ENCODE measurements around the gene DGLUCY.

DGLUCY gene

GRCh38 chr14:91113829-91114078, at the start of gene DGLUCY:
Gene DGLUCY (plus strand): TSS chr14:91114073. CDS start chr14:91160295, 46,222 bp downstream.
- TF ChIP-seq CTCF (conservative IDR thresholded peaks at IDR 0.05; ENCODE audit: low read depth, low read length): no peak
- peak within 1 kb of the TSS; percentile 60 for H3K4me3 ChIP-seq (ENCODE audit: low read depth, low read length)
- DNase-seq (ENCODE audit: low read depth): no peak

DNA sequence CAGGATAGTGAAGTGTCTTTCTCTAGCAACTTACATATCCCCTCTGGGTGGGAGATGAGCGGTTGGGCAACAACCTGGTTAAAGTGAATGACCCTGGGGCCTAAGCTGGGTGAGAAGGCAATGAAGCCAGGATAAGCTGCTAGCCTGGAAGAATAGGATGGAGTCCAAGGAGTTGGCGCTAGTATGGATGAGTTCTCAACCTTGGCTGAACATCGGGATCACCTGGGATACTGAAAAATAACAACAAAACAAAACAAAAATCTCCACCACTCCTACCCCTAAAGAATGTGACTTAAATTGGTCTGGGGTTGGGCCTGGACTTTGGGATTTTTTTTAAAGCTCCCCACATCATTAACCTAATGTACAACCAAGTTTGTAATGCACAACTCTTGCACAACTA, 48.6 kb upstream of the DGLUCY start:
- no peak for TF ChIP-seq CTCF (conservative IDR thresholded peaks at IDR 0.05; ENCODE audit: low read depth, low read length)
- no peak overlapping the region for H3K4me3 ChIP-seq (ENCODE audit: low read depth, low read length)
- DNase-seq (ENCODE audit: low read depth): no peak

- DNase-seq (ENCODE audit: low read depth): no peak
- no peak overlapping the region for H3K4me3 ChIP-seq (ENCODE audit: low read depth, low read length)
- no peak for TF ChIP-seq CTCF (conservative IDR thresholded peaks at IDR 0.05; ENCODE audit: low read depth, low read length)
Observed at GRCh38 chr14:91067186-91067585, 46.7 kb upstream of the DGLUCY start.

GRCh38 chr14:91068642-91069041, 45.2 kb upstream of the DGLUCY start:
- DNase-seq (ENCODE audit: low read depth): no peak
- TF ChIP-seq CTCF (conservative IDR thresholded peaks at IDR 0.05; ENCODE audit: low read depth, low read length): no peak
- H3K4me3 ChIP-seq (ENCODE audit: low read depth, low read length): no peak overlapping the region

- no peak for TF ChIP-seq CTCF (conservative IDR thresholded peaks at IDR 0.05; ENCODE audit: low read depth, low read length)
- no peak for DNase-seq (ENCODE audit: low read depth)
- no peak overlapping the region for H3K4me3 ChIP-seq (ENCODE audit: low read depth, low read length)
Observed at GRCh38 chr14:91070572-91070971, 43.3 kb upstream of the DGLUCY start.

DNA sequence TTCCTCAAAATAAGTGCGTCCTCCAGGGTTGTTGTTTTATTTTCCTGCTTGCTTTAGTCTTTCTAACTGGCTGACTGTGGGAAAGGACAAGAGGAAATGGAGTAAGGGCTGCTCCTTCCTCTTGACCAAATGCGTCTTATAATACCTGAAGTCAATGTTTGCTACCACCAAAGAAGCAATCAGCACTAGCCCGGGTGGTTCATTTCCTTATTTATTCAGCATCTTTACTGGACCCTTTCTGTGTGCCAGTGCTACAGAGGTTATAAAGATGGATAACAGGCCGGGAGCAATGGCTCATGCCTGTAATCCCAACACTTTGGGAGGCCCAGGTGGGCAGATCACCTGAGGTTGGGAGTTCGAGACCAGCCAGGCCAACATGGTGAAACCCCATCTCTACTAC, 38.3 kb upstream of the DGLUCY start:
- DNase-seq (ENCODE audit: low read depth): no peak
- TF ChIP-seq CTCF (conservative IDR thresholded peaks at IDR 0.05; ENCODE audit: low read depth, low read length): no peak
- H3K4me3 ChIP-seq (ENCODE audit: low read depth, low read length): no peak overlapping the region

DNA sequence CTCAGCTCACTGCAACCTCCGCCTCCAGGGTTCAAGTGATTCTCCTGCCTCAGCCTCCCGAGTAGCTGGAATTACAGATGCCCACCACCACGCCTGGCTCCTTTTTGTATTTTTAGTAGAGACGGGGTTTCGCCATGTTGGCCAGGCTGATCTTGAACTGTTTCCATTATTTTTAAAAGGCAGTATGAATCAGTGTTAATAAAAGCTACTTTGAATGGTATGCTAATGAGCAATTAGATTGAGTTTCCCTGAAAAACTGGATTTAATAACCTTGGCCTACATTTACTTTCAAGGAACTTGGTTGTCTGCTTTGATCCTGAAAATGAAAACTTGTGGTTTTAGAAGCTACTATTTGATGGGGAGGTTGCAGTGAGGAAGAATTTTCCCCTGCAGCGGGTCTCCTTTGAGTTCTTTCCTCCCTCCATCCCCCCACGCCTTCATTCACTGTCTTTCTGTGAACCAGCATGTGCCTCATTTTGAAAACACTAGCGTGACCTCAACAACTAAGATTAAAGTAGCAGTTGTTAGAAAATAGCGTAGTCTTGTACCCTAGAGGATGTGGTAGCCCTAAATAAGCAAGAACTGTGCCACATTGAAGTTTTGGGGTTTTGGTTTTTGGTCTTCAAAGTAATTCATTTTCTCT, 35.7 kb upstream of the DGLUCY start:
- TF ChIP-seq CTCF (conservative IDR thresholded peaks at IDR 0.05; ENCODE audit: low read depth, low read length): no peak
- no peak for DNase-seq (ENCODE audit: low read depth)

More for the DNA sequence above, 35.7 kb upstream of the DGLUCY start:
- H3K4me3 ChIP-seq (ENCODE audit: low read depth, low read length): no peak overlapping the region
